ENCODE results near the gene TSPAN33.
"Not testable (repeated sequence)": the region's sequence is repeated elsewhere in the genome, so short reads cannot be mapped to it uniquely, and the experiment has no call there.

The TSPAN33 gene

DNA sequence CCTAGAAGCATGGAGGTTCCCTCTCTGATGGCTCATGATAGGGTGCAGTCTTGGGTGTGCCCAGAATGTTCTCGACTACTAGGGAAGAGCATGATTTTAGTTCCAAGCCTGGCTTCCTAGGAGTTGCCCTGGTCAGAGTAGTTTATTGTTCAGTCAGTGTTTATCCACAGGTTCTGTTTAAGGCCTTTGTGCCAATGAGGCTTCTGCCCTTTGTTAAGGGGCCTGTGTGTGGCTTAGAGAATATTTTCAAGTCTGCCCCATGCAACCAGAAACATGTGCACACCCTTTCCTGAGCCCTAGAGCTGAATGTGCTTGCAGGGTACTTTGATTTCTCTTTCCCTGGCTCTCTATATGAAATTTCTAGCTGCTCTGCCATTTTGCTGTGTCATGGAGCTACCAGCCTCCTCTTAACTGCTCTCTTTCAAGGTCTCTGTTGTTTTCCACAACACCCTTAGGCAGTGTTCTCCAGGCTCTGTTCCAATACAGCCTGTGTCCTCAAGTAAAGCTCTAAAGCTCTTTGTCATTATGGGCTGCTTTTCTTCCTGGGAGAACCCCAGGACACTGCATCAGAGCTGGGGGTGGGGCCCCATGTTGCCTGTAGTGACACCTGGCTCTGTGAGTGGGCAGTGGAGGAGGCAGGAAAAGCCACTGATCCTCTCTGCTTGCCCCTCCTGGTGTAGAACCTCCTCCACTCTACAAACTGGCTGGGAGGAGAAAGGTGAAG lies 34.1 kb upstream of the TSPAN33 start:
- H3K27ac ChIP-seq = peak overlapping the region; percentile 11; the same call in 1 of the 2 replicates

DNA sequence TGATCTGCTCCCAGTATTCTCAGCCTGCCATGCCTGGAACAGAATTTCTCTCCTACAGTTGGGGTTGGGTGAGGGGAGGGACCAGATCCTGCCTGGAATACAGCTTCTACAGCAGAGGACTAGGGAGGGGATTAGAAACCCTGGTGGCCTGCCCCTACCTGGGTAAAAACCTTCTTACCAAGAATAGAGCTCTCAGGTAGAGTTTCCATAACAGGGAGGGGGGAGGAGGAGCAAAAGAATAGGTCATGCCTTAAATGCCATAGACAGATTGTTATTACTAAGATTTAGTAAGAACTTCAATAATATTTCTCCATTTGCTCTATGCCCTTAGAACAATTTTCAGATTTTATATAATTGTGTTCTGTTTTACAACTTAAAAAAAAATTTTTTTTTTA lies 33.5 kb upstream of the TSPAN33 start:
- H3K27ac ChIP-seq = no peak overlapping the region; the same call in 1 of the 2 replicates
- TF ChIP-seq, protein P1, sequence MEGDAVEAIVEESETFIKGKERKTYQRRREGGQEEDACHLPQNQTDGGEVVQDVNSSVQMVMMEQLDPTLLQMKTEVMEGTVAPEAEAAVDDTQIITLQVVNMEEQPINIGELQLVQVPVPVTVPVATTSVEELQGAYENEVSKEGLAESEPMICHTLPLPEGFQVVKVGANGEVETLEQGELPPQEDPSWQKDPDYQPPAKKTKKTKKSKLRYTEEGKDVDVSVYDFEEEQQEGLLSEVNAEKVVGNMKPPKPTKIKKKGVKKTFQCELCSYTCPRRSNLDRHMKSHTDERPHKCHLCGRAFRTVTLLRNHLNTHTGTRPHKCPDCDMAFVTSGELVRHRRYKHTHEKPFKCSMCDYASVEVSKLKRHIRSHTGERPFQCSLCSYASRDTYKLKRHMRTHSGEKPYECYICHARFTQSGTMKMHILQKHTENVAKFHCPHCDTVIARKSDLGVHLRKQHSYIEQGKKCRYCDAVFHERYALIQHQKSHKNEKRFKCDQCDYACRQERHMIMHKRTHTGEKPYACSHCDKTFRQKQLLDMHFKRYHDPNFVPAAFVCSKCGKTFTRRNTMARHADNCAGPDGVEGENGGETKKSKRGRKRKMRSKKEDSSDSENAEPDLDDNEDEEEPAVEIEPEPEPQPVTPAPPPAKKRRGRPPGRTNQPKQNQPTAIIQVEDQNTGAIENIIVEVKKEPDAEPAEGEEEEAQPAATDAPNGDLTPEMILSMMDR (conservative IDR thresholded peaks at IDR 0.05) = no peak

More for the DNA sequence above, 34.1 kb upstream of the TSPAN33 start:
- TF ChIP-seq, protein P1 (conservative IDR thresholded peaks at IDR 0.05) = no peak

- no peak overlapping the region for H3K27ac ChIP-seq
- TF ChIP-seq, protein P1 (conservative IDR thresholded peaks at IDR 0.05) = no peak
Measured at GRCh38 chr7:129115676-129116075, 28.8 kb upstream of the TSPAN33 start.

DNA sequence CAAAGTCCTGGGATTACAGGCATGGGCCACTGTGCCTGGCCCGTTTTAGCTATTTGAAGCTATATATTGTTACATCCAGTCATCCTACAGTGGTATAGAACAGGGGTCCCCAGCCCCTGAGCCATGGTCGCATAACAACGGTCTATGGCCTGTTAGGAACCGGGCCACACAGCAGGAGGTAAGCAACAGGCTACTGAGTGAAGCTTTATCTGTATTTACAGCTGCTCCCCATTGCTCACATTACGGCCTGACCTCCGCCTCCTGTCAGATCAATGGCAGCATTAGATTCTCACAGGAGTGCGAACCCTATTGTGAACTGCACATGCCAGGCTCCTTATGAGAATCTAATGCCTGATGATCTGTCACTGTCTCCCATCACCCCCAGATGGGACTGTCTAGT lies 26.3 kb upstream of the TSPAN33 start:
- TF ChIP-seq, protein P1 (conservative IDR thresholded peaks at IDR 0.05) = no peak
- H3K27ac ChIP-seq = no peak overlapping the region

DNA sequence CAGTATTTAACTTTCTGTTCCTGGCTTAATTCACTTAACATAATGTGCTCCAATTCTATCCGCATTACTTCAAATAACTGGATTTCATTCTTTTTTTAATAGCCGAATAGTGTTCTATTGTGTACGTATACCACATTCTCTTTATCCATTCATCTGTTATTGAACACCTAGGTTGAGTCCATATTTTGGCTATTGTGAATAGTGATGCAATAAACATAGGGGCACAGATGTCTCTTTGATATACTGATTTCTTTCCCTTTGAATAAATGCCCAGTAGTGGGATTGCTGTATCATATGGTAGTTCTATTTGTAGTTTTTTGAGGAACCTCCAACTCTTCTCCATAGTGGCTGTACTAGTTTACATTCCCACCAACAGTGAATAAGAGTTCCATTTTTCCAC lies 25.5 kb upstream of the TSPAN33 start:
- TF ChIP-seq, protein P1 (conservative IDR thresholded peaks at IDR 0.05) = no peak
- H3K27ac ChIP-seq = no peak overlapping the region

- not testable (repeated sequence) for H3K27ac ChIP-seq
Measured at GRCh38 chr7:129121501-129122077, 22.9 kb upstream of the TSPAN33 start.

GRCh38 chr7:129122078-129122750 lies 22.3 kb upstream of the TSPAN33 start:
- H3K27ac ChIP-seq = no peak overlapping the region
- TF ChIP-seq, protein P1 (conservative IDR thresholded peaks at IDR 0.05) = no peak
